Esophagus squamous epithelium (tissue), 5 donors: ENCODE results near the gene PPP1R3C. TPM values are rescaled to one million over a fixed set of nuclear protein-coding genes. Genes with fewer than 3 reads are reported as not detected.
A peak's percentile ranks its signal among the peaks of the same experiment; 100 is the strongest.

Experiments used
- DNase-seq: peaks from one replicate; lab custom pipeline; 2025; lab: John Stamatoyannopoulos, UW
- H3K27ac ChIP-seq, 4 donors: fragments of 200-600 bp; sonication (generic); one replicate each; pipeline ENCODE4 v1.5.1; 2016 to 2019; ENCODE audit warnings: mild to moderate bottlenecking in 1 of 4
- H3K27me3 ChIP-seq, 4 donors: fragments of 200-600 bp; sonication (generic); 1 replicate in 3 of 4; 2 replicates in 1 of 4; pipeline versions ENCODE4 v1.5.1 to v1.6.0; 2017 to 2021; ENCODE audit warnings: antibody characterized with exemption in 1 of 4
- H3K36me3 ChIP-seq, 3 donors: fragments of 200-600 bp; sonication (generic); one replicate each; pipeline ENCODE4 v1.5.1; 2016 to 2019
- H3K4me1 ChIP-seq, 3 donors: fragments of 200-600 bp; sonication (generic); one replicate each; pipeline ENCODE4 v1.5.1; 2017 to 2019
- H3K4me3 ChIP-seq, 4 donors: fragments of 200-600 bp; sonication (generic); 1 replicate in 3 of 4; 2 replicates in 1 of 4; pipeline ENCODE4 v1.5.1; 2016 to 2019; ENCODE audit warnings: mild to moderate bottlenecking in 2 of 4, moderate library complexity in 1 of 4
- H3K9me3 ChIP-seq, 3 donors: fragments of 200-600 bp; sonication (generic); one replicate each; pipeline ENCODE4 v1.5.1; 2016 to 2019
- CTCF ChIP-seq, 6 experiments: fragments of 450-650 bp in 4 of 6; fragments of 200-600 bp in 2 of 6; sonication (generic) in 2 of 6; IDR thresholded peaks; one replicate each; pipeline ENCODE4 v1.5.1; 2016 to 2019; ENCODE audit warnings: antibody characterized with exemption in 6 of 6, mild to moderate bottlenecking in 4 of 6, moderate library complexity in 4 of 6
- POLR2A ChIP-seq, 4 donors: fragments of 450-650 bp; IDR thresholded peaks; one replicate each; pipeline ENCODE4 v1.6.1; 2017; ENCODE audit warnings: antibody characterized with exemption in 4 of 4, mild to moderate bottlenecking in 4 of 4, moderate library complexity in 3 of 4
- WGBS, 2 donors: methylation state at CpG; one replicate each; pipeline ENCODE4 v1.1.5; 2018; 5-methylcytosine and 5-hydroxymethylcytosine counted together
- intact Hi-C: fragments of 100-400 bp; cut with DNase I; formaldehyde crosslinking; loops from one replicate; pipeline ENCODE4 v1.15.0; 2022
- total RNA-seq, 4 donors: library from RNA; depleted of rRNA; stranded (reverse); fragments of >200 nt; gene quantifications; one replicate each; pipeline ENCODE4 v1.1.0, GENCODE V29; 2016
- donor health status: DM: yes; HTN: yes; CAD: no.

PPP1R3C gene
- total RNA-seq, 4 donors from 2014 or later: 8.8 to 70.8 (median 47.9) TPM

- DNase-seq: no peak
- Histone ChIP-seq H3K27me3 (no peaks in the 10 kb centered on the region), H3K4me3 (no peak overlapping the region), H3K27ac (peak overlapping the region; percentile 30 to 79 (median 66)), H3K4me1 (peaks cover 30 to 63% (median 32%) of the 10 kb centered on the region in 3 donors), H3K9me3 (peaks cover 0 to 8% (median 0%) of the 10 kb centered on the region in 3 donors), H3K36me3 (no peaks in the 10 kb centered on the region)
- intact Hi-C loops: no loop called here
- 58 to 83% methylated on average over 2 to 4 of the region's 4 CpGs for WGBS, 2 donors
- TF ChIP-seq CTCF (IDR thresholded peaks at IDR 0.05) (no peak), POLR2A (IDR thresholded peaks at IDR 0.05) (no peak)
Observed at GRCh38 chr10:91602868-91603568, 29.9 kb downstream of the PPP1R3C start.

- TF ChIP-seq CTCF (IDR thresholded peaks at IDR 0.05): no peak
- no peak for TF ChIP-seq POLR2A (IDR thresholded peaks at IDR 0.05)
- H3K9me3 ChIP-seq: peaks cover 0 to 8% (median 0%) of the 10 kb centered on the region in 3 donors
- H3K4me1 ChIP-seq: peaks cover 30 to 63% (median 30%) of the 10 kb centered on the region in 3 donors
- peak overlapping the region in 3 of 4 donors; percentile 61 to 79 (median 72) for H3K27ac ChIP-seq
- H3K36me3 ChIP-seq: no peaks in the 10 kb centered on the region
- H3K4me3 ChIP-seq: no peak overlapping the region
- H3K27me3 ChIP-seq: no peaks in the 10 kb centered on the region
- intact Hi-C loops: no loop called here
- DNase-seq: no peak
- WGBS, 2 donors: 67 to 87% methylated on average over 2 to 3 of the region's 3 CpGs
Observed at GRCh38 chr10:91602449-91602848, 30.4 kb downstream of the PPP1R3C start.

- 61 to 71% methylated on average over 4 of the region's 4 CpGs for WGBS, 2 donors
- TF ChIP-seq CTCF (IDR thresholded peaks at IDR 0.05): no peak
- TF ChIP-seq POLR2A (IDR thresholded peaks at IDR 0.05): no peak
- no peak overlapping the region for H3K27ac ChIP-seq
- no peaks in the 10 kb centered on the region for H3K36me3 ChIP-seq
- peaks cover 33 to 68% (median 36%) of the 10 kb centered on the region in 3 donors for H3K4me1 ChIP-seq
- intact Hi-C loops: no loop called here
- H3K9me3 ChIP-seq: peaks cover 0 to 7% (median 0%) of the 10 kb centered on the region in 3 donors
- H3K4me3 ChIP-seq: no peak overlapping the region
- no peak for DNase-seq
- no peaks in the 10 kb centered on the region for H3K27me3 ChIP-seq
Observed at GRCh38 chr10:91601212-91601611, 31.7 kb downstream of the PPP1R3C start.

- DNase-seq: no peak
- intact Hi-C loops: no loop called here
- H3K9me3 ChIP-seq: no peaks in the 10 kb centered on the region
- WGBS, 2 donors: 54 to 68% methylated on average over 6 of the region's 6 CpGs
- TF ChIP-seq POLR2A (IDR thresholded peaks at IDR 0.05) (no peak), CTCF (IDR thresholded peaks at IDR 0.05) (no peak)
- H3K27me3 ChIP-seq: no peaks in the 10 kb centered on the region
- H3K27ac ChIP-seq: peak overlapping the region; percentile 55 to 84 (median 79)
- H3K4me3 ChIP-seq: no peak overlapping the region
- H3K36me3 ChIP-seq: no peaks in the 10 kb centered on the region
- H3K4me1 ChIP-seq: peaks cover 25 to 50% (median 27%) of the 10 kb centered on the region in 3 donors
Observed at GRCh38 chr10:91598211-91598977, 34.5 kb downstream of the PPP1R3C start.
